PC-3 (cell line): ENCODE results near the gene HLA-DRA. TPM values are rescaled to one million over a fixed set of nuclear protein-coding genes. Genes with fewer than 3 reads are reported as not detected.
"Not testable (repeated sequence)": the region's sequence is repeated elsewhere in the genome, so short reads cannot be mapped to it uniquely, and the experiment has no call there.

Source experiments
- ATAC-seq: fragments of 200-7000 bp; cut with Tn5 transposase; 2 replicates; pipeline ENCODE4 v1.9.1; 2020; ENCODE audit warnings: mild to moderate bottlenecking, moderate library complexity
- BruUV-seq: library from RNA; stranded (reverse); fragments of 400-500 nt; replicated peaks from 2 replicates; lab custom pipeline; 2021; lab: Mats Ljungman, UMichigan
- CTCF ChIA-PET: fragments of 300-600 bp; sonication (Branson Sonifier 250); formaldehyde crosslinking; loops from one replicate; lab custom pipeline; 2022; ENCODE audit warnings: antibody characterized with exemption; lab: Charles Lee
- POLR2A ChIA-PET: fragments of 300-600 bp; sonication (Branson Sonifier 250); formaldehyde crosslinking; loops from one replicate; lab custom pipeline; 2022; ENCODE audit warnings: antibody characterized with exemption; ENCODE audit not compliant: unreplicated experiment; lab: Charles Lee
- DNase-seq: peaks from one replicate; pipeline ENCODE4 v3.0.0-alpha.2; 2015
- H2AFZ ChIP-seq: fragments of 300-600 bp; sonication (generic); 2 replicates; pipeline ENCODE4 v1.6.0; 2016; ENCODE audit warnings: antibody characterized with exemption, low read length
- H3F3A ChIP-seq: fragments of 300-600 bp; sonication (generic); one replicate; pipeline ENCODE4 v1.6.0; 2017; ENCODE audit warnings: antibody characterized with exemption, low read length, control low read depth, mild to moderate bottlenecking; ENCODE audit not compliant: unreplicated experiment
- H3K27ac ChIP-seq: fragments of 300-600 bp; sonication (generic); 2 replicates; pipeline ENCODE4 v1.5.1; 2016; ENCODE audit warnings: mild to moderate bottlenecking, low read length
- H3K27me3 ChIP-seq: fragments of 300-600 bp; sonication (generic); 2 replicates; pipeline ENCODE4 v1.6.1; 2016; ENCODE audit warnings: low read length, mixed read lengths
- H3K36me3 ChIP-seq: fragments of 300-600 bp; sonication (generic); 2 replicates; pipeline ENCODE4 v1.6.1; 2016; ENCODE audit warnings: low read depth, mixed run types, low read length, mixed read lengths
- H3K4me1 ChIP-seq: fragments of 300-600 bp; sonication (generic); 2 replicates; pipeline ENCODE4 v1.5.1; 2016; ENCODE audit warnings: low read length; ENCODE audit not compliant: insufficient read depth
- H3K4me2 ChIP-seq: fragments of 300-600 bp; sonication (generic); 2 replicates; pipeline ENCODE4 v1.6.0; 2016; ENCODE audit warnings: low read length
- H3K4me3 ChIP-seq: fragments of 300-600 bp; sonication (generic); 2 replicates; pipeline ENCODE4 v1.5.1; 2016; ENCODE audit warnings: mild to moderate bottlenecking, low read length, mixed read lengths
- H3K79me2 ChIP-seq: fragments of 300-600 bp; sonication (generic); 2 replicates; pipeline ENCODE4 v1.6.1; 2017; ENCODE audit warnings: low read length, mixed read lengths
- H3K9ac ChIP-seq: fragments of 300-600 bp; sonication (generic); 2 replicates; pipeline ENCODE4 v1.6.0; 2016; ENCODE audit warnings: mild to moderate bottlenecking, low read length
- H3K9me2 ChIP-seq: fragments of 300-600 bp; sonication (generic); replicated peaks from 2 replicates; pipeline ENCODE4 v1.6.1; 2016; ENCODE audit warnings: mixed run types, low read length, mixed read lengths
- H3K9me3 ChIP-seq: fragments of 300-600 bp; sonication (generic); 2 replicates; pipeline ENCODE4 v1.6.1; 2016; ENCODE audit warnings: low read length, mixed read lengths
- H4K20me1 ChIP-seq: fragments of 300-600 bp; sonication (generic); 2 replicates; pipeline ENCODE4 v1.6.1; 2016; ENCODE audit warnings: low read length, mixed read lengths
- CTCF ChIP-seq: fragments of 300-600 bp; sonication (generic); conservative IDR thresholded peaks from 2 replicates; pipeline ENCODE4 v1.5.1; 2017; ENCODE audit warnings: antibody characterized with exemption, low read depth, mild to moderate bottlenecking, low read length
- EZH2 ChIP-seq: fragments of 300-600 bp; sonication (generic); IDR thresholded peaks from one replicate; pipeline ENCODE4 v1.6.1; 2017; ENCODE audit warnings: antibody characterized with exemption, mild to moderate bottlenecking, low read length; ENCODE audit not compliant: unreplicated experiment
- EZH2phosphoT487 ChIP-seq: fragments of 300-600 bp; sonication (generic); IDR thresholded peaks from 2 replicates; pipeline ENCODE4 v1.6.1; 2018; ENCODE audit warnings: mild to moderate bottlenecking, antibody characterized with exemption, low read length, borderline replicate concordance
- intact Hi-C: fragments of 100-400 bp; cut with micrococcal nuclease; formaldehyde crosslinking; loops from 2 replicates; pipeline ENCODE4 v1.9.0; 2023
- total RNA-seq: library from RNA; depleted of rRNA; stranded (reverse); fragments of >200 nt; gene quantifications from 2 replicates; pipeline ENCODE4 v1.2.3, GENCODE V29; 2014

The HLA-DRA gene
- total RNA-seq, 1 experiment from 2014 or later, result not detected

DNA sequence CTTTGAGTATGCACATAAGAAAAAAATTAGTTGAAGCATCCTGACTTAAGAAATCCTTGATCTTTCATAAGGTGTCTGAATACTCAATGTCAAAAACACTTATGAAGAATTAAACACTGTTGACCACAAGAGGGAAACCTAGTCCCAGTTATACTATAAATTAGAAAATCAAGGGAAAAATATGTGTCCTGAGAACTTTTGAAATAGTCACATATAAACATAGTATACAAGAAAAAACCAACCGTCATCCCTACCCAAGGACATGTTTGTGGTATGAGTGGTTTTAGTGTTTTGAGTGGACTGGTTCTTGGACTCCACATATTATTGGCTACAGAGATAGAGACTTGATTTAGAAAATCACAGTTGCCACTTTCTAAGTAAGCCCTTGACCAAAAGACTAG, 7.6 kb upstream of the HLA-DRA start:
- Histone ChIP-seq H3K9me2 (no peaks in the 10 kb centered on the region), H3K4me2 (no peak overlapping the region), H3K27ac (no peak overlapping the region), H3K4me1 (no peaks in the 10 kb centered on the region), H3K79me2 (no peaks in the 10 kb centered on the region), H3F3A (no peaks in the 10 kb centered on the region), H3K36me3 (no peaks in the 10 kb centered on the region), H2AFZ (no peak overlapping the region), H4K20me1 (no peaks in the 10 kb centered on the region), H3K4me3 (no peak overlapping the region), H3K9me3 (no peaks in the 10 kb centered on the region), H3K27me3 (peaks cover 36% of the 10 kb centered on the region), H3K9ac (no peak overlapping the region)
- ChIA-PET CTCF (no interaction called here), POLR2A (interaction anchor here (0.6 kb wide), 1 partner anchor 352 kb away, joined by 3 read pairs; no protein-coding TSS in a partner anchor)
- no TSS peak for BruUV-seq
- TF ChIP-seq CTCF (peak; percentile 63), EZH2 (no peak), EZH2phosphoT487 (no peak)
- intact Hi-C loops, result loop anchor here (1.0 to 5.0 kb wide), 2 partner anchors 268 to 365 kb away; no protein-coding TSS in a partner anchor
- ATAC-seq (no peak), DNase-seq (peak; percentile 51)

GRCh38 chr6:32433950-32434349, 5.7 kb upstream of the HLA-DRA start:
- POLR2A ChIA-PET, H3F3A ChIP-seq, H3K9me2 ChIP-seq, H3K27ac ChIP-seq, H4K20me1 ChIP-seq, CTCF ChIA-PET, BruUV-seq, DNase-seq, H3K79me2 ChIP-seq, H3K4me3 ChIP-seq, H2AFZ ChIP-seq, H3K9me3 ChIP-seq, ATAC-seq, H3K4me2 ChIP-seq, H3K4me1 ChIP-seq, H3K9ac ChIP-seq, H3K36me3 ChIP-seq: not testable (repeated sequence)
- intact Hi-C loops, result loop anchor here (5.0 kb wide), 1 partner anchor 363 kb away; no protein-coding TSS in a partner anchor
- H3K27me3 ChIP-seq, result peaks cover 45% of the 10 kb centered on the region

DNA sequence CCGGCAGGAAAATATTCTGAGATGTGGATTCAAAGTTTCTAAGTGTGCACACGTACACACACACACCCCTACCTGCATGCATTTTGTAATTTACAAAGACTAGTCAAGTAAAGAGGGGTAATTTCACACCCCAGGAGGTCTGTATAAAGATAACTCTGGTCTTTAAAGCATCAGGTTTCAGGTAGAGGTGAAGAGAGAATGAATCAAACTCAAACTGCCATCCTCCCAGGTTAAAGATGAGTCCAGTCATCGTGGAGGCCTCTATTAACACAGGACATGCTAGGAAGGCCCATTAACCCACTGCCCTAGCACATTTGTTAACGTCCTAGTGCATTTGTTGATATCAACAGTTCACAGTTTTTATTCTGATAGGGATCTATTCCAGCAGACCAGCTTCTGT, 3.5 kb upstream of the HLA-DRA start:
- no peak for DNase-seq

More for the DNA sequence above, 3.5 kb upstream of the HLA-DRA start:
- Histone ChIP-seq H3K27ac (no peak overlapping the region), H3K27me3 (peaks cover 47% of the 10 kb centered on the region), H3K9me2 (no peaks in the 10 kb centered on the region), H3K4me1 (no peaks in the 10 kb centered on the region), H3K9ac (no peak overlapping the region), H3K4me3 (no peak overlapping the region), H3K36me3 (no peaks in the 10 kb centered on the region), H3K79me2 (no peaks in the 10 kb centered on the region), H3K9me3 (no peaks in the 10 kb centered on the region), H4K20me1 (no peaks in the 10 kb centered on the region), H2AFZ (no peak overlapping the region), H3K4me2 (no peak overlapping the region), H3F3A (no peaks in the 10 kb centered on the region)
- POLR2A ChIA-PET, result no interaction called here
- ATAC-seq, result no peak
- no peak for TF ChIP-seq CTCF
- TF ChIP-seq EZH2phosphoT487, result no peak
- TF ChIP-seq EZH2, result no peak
- BruUV-seq, result no TSS peak
- intact Hi-C loops, result no loop called here
- CTCF ChIA-PET, result no interaction called here
